Measurements from ENCODE around the gene AMY2B.

- TF ChIP-seq RAD21 (IDR thresholded peaks at IDR 0.05; ENCODE audit: low read length): no peak
- TF ChIP-seq CTCF (conservative IDR thresholded peaks at IDR 0.05; ENCODE audit: low read depth, low read length): no peak
- TF ChIP-seq POLR2A (IDR thresholded peaks at IDR 0.05; ENCODE audit: low read depth, low read length): no peak
- TF ChIP-seq USF2 (IDR thresholded peaks at IDR 0.05; ENCODE audit: low read depth, low read length): no peak
- TF ChIP-seq RCOR1 (IDR thresholded peaks at IDR 0.05; ENCODE audit: insufficient replicate concordance, low read length): no peak
- TF ChIP-seq CEBPB (IDR thresholded peaks at IDR 0.05; ENCODE audit: low read depth, low read length): no peak
- no peak for TF ChIP-seq MXI1 (IDR thresholded peaks at IDR 0.05; ENCODE audit: borderline replicate concordance, low read depth, low read length)
- no peak for TF ChIP-seq MAZ (IDR thresholded peaks at IDR 0.05; ENCODE audit: borderline replicate concordance, low read depth, low read length)
- TF ChIP-seq CHD1 (IDR thresholded peaks at IDR 0.05; ENCODE audit: low read depth, low read length): no peak
- TF ChIP-seq ELK1 (IDR thresholded peaks at IDR 0.05; ENCODE audit: borderline replicate concordance, low read depth, low read length): no peak
- no peak for TF ChIP-seq MAFK (IDR thresholded peaks at IDR 0.05; ENCODE audit: low read depth, low read length)
- no peak for TF ChIP-seq RFX5 (IDR thresholded peaks at IDR 0.05; ENCODE audit: low read depth, low read length)
- TF ChIP-seq BHLHE40 (IDR thresholded peaks at IDR 0.05; ENCODE audit: low read depth, low read length): no peak
- TF ChIP-seq SMC3 (IDR thresholded peaks at IDR 0.05; ENCODE audit: low read depth, low read length): no peak
Measured at GRCh38 chr1:103546496-103546895, 24.9 kb upstream of the AMY2B start.

Data from IMR-90 (cell line).